ENCODE measurements around the gene TDRD6.
"Not testable (repeated sequence)": the region's sequence is repeated elsewhere in the genome, so short reads cannot be mapped to it uniquely, and the experiment has no call there.

TDRD6 gene, protein sequence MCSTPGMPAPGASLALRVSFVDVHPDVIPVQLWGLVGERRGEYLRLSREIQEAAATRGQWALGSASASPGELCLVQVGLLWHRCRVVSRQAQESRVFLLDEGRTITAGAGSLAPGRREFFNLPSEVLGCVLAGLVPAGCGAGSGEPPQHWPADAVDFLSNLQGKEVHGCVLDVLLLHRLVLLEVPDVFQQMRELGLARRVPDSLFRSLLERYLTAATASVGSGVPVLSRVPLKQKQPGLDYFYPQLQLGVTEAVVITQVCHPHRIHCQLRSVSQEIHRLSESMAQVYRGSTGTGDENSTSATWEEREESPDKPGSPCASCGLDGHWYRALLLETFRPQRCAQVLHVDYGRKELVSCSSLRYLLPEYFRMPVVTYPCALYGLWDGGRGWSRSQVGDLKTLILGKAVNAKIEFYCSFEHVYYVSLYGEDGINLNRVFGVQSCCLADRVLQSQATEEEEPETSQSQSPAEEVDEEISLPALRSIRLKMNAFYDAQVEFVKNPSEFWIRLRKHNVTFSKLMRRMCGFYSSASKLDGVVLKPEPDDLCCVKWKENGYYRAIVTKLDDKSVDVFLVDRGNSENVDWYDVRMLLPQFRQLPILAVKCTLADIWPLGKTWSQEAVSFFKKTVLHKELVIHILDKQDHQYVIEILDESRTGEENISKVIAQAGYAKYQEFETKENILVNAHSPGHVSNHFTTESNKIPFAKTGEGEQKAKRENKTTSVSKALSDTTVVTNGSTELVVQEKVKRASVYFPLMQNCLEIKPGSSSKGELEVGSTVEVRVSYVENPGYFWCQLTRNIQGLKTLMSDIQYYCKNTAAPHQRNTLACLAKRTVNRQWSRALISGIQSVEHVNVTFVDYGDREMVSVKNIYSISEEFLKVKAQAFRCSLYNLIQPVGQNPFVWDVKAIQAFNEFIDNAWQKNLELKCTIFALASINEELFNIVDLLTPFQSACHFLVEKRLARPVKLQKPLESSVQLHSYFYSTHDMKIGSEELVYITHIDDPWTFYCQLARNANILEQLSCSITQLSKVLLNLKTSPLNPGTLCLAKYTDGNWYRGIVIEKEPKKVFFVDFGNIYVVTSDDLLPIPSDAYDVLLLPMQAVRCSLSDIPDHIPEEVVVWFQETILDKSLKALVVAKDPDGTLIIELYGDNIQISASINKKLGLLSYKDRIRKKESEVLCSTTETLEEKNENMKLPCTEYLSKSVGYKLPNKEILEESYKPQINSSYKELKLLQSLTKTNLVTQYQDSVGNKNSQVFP (N-terminal part only)

DNA sequence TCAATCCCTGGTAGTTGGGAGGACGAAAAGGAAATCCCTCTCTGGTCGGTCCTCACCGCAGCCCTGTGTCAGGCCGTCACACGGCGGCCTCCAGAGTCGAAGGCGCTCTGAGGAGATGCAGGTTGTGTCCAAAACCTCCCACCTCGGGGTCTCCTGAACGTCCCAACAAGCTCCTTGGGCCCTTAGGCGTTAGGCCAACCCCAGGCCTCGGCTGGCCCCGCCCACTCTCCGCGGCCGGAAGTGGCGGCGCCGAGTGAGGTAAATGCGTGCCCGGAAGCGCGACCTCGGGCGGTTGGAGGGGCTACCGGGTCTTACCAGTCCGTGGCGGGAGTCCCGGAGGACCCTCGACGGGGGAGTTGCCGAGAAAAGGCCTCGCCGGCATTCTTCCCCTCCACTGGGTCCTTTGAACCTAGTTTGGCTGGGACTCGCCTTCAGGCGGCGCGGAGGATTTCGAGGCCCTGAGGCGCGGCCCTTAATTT lies at the start of gene TDRD6:
Gene TDRD6 (plus strand): TSS at position 267 of the 479 bp plus-strand sequence. CDS start 244 bp downstream, outside the sequence.
- no peak for DNase-seq

DNA sequence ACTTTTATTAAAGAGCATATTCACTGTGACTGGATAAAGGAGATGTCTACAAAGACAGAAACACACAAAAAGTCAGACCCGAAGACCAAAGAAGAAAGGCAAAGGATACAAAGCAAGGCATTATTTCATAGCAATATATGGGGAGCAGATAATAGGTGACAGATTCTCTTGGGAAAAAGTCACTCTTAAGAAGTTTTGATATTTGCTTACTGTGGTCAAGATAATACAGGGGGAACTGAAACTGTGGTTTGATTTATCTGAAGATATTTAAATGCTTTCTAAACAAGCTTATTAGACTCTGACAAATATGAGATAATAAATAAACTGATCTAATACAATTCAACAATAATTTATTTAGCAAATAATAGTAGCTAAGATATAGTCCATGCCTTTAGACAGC lies 49.8 kb upstream of the TDRD6 start:
- DNase-seq = no peak

DNA sequence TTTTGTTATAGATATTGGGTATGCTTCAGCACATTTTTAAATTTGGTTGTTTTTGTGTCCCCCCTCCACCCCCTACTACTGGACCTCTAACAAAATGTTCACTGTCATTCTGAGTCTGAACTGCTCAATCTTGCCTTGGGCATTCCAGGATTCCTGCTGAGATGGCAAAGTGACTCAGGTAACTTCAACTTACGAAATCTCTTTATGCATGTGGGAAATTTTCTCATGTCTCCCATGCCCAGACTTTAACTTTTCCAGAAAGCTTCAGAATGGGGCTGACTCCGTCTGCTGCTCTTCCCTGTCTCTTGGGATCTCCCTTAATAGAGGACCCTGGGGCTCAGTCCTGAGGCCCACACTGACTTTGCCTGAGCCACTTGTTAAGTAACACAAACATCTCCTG lies 49.0 kb upstream of the TDRD6 start:
- DNase-seq = no peak

DNA sequence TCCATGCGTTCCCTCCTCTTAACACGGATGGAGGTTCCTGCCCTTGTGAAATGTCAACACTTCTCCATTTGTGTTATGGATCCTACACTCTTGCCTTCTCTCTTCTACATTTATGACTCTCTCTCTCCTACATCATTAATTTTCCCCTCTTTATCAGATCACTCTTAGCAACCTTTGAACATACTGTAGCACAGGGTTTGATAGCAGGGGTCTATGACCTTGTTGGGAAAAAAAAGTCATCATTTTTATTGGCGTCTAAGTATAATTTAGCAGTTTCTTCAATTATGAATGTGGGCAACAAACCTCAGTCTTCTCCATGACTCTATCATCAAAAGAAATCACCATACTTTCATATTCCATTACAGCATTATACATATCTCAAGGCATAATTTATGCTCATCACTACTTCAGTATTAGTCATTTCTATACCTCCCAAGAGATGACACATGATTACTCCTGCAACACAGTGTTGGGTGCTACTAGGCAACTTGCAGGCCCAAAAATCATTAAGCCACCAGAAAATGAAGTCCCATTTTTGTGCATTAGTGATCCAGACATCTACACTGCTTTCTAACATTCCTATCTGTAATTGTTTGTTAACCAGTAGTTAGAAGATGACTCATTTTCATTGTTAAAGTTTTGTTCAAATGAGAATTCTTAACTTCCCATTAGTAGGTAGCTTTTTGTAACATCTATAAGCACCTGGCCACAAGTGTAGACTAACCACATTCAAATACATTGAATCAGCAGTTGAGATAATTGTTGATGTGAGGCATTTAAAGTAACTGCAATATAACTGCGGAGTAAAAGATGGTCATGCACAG lies 44.5 kb upstream of the TDRD6 start:
- no peak for DNase-seq

DNA sequence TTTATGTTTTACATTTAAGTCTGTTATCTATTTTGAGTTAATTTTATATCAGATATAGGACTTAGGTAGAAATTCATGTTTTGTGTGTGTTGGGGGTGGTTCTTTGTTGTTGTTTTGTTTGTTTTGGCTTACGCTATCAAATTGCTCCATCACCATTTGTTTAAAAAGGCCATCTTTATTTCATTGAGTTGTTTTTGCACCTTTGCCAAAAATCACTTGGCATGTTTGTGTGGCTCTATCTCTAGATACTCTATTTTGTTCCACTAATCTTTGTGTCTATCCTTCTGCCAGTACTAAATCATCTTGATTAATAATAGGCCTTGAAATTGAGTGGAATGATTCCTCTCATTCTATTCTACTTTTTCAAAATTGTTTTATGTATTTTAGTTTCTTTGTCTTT lies 42.4 kb upstream of the TDRD6 start:
- DNase-seq = no peak

GRCh38 chr6:46648108-46648507 lies 39.6 kb upstream of the TDRD6 start:
- DNase-seq = not testable (repeated sequence)

DNA sequence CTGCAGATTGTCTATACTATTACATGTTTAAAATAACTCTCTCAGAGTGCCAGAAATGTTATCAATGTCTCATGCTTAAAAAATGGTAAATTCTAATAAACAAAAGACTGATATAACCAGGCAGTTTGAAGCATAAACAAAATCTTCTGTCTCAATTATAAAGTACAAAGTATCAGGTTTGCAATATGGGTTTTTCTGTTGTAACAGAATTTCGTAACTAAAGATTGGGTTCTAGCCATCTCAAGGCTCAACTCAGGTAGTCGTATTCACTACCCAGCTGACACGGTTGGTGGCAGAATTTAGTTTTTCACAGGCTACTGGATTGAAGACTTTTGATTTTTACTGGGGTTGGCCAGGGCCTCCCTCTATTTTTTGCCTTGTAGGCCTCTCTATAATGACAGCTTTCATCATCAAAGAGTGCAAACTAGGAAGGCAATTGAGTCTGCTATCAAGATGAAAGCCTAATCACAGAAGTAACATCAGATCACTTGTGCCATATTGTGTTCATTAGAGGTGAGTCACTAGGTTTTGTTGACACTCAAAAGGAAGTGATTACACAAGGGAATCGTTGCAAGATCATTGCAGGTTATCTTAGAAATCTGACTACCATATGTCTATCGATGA lies 38.7 kb upstream of the TDRD6 start:
- DNase-seq = no peak

GRCh38 chr6:46651006-46651405 lies 36.7 kb upstream of the TDRD6 start:
- DNase-seq = no peak

- DNase-seq = no peak
These were observed 35.9 kb upstream of the TDRD6 start for GRCh38 chr6:46651816-46652215.

DNA sequence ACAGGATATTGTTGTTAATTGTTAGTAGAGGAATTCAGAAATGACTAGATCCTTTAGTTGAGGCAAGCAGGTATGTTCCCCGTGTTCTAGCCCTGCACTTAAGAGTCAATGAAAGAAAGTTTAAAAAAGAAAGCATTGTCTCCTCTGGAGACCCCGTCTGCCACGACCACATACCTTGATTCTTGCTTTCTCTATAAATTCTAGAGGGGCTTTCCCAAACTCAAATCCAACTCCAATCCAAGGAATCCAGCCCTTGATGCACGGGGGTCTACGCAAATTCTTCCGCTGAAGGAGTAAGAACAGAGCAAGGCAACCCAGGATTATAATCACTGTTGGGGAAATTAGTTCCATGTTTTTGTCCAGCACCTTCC lies 35.5 kb upstream of the TDRD6 start:
- DNase-seq = no peak

DNA sequence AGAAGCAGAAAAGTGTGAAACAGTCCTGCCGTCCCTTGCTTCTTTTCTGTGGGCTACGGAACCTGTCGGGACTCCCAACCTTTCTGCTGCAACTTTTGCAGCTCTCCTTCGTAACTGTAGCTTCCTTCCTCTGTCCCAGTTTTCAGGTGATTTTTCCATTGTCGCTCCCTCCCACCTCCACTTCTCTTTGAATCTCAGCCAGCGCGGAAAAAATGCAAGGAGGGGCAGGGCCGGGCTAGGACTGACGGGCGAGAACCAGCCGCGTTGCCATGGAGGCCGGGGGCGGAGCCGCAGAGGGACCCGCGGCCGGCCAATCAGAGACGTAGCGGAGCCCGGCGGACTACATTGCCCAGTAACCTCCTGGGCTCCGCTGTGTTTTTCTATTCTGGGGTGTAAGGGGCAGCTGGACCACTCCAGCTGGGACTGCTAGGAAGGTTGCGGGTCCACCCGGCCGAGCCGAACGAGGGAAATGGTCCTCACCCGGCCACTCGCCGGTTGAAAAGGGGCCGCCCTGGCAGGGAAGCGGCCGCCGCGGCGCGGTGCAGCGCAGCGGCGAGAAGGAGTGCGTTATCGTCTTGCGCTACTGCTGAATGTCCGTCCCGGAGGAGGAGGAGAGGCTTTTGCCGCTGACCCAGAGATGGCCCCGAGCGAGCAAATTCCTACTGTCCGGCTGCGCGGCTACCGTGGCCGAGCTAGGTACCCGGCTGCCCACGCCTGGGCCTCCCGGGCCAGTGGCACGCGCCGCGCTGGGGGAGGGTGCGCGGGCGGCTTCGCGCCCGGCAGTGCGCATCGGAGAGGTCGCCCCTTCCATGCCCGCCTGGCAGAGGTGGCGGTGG lies 34.9 kb upstream of the TDRD6 start, which contains the start of the genes CYP39A1 and SLC25A27:
Gene CYP39A1 (minus strand): TSS at position 216 of the 836 bp plus-strand sequence. CDS start 236 bp downstream, outside the sequence.
Gene SLC25A27 (plus strand): TSS at position 373 of the 836 bp plus-strand sequence. CDS start 218 bp downstream, at position 591.
- peak; percentile 69 for DNase-seq

GRCh38 chr6:46653439-46654195 lies 34.1 kb upstream of the TDRD6 start:
- DNase-seq = no peak

DNA sequence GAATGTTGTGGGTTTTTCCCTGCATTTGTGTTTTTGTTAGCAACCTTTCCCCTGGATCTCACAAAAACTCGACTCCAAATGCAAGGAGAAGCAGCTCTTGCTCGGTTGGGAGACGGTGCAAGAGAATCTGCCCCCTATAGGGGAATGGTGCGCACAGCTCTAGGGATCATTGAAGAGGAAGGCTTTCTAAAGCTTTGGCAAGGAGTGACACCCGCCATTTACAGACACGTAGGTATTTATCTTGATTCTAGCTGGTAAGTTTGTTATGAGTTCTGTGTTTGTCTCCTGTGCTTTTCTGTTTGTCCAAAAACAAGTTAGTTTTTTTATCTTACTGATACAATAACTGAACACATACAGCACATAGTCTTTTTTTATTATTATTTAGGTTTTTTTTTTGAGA lies 31.9 kb upstream of the TDRD6 start:
- DNase-seq = no peak

- DNase-seq = no peak
These were observed 30.0 kb upstream of the TDRD6 start for GRCh38 chr6:46657642-46658041.

- DNase-seq = no peak
These were observed 26.2 kb upstream of the TDRD6 start for GRCh38 chr6:46661483-46661882.

DNA sequence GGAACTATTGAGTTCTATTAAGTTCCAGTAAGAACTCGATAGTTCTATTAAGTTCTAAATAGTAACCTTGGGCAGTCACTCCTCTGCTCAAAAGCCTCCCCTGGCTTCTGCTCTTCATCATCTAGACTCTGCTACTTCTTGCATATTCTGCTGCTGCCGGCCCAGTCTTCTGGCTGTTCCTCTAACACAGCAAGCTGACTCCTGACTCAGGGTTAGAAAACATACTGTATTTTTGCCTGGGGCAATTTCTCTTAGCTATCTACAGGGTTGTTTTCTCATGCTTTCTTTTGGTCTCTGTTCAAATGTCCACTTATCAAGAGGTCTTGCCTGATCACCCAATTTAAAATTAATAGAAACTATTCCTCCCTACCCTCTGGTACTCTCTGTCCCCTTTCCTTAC lies 20.3 kb upstream of the TDRD6 start:
- no peak for DNase-seq

DNA sequence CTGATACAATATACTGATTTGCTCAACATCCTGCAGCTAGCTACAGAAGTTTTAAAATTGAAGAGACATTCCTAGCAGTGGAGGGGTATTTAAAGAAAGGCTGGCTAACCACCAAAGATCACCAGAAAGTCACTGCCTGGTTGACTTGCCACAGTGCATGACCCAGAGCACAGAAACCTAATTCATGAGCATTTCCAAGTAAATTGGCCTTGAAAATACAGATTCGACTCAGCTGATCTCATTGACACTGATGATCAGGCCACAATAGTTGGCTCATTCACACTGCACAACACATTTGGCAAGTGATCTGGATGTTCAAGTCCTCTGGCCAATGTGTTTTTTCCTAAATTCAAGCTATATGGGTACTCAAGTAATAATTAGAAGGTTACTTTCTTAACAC lies 13.3 kb upstream of the TDRD6 start:
- no peak for DNase-seq

GRCh38 chr6:46676604-46677313 lies 10.9 kb upstream of the TDRD6 start:
- DNase-seq = no peak

GRCh38 chr6:46677314-46677654 lies 10.4 kb upstream of the TDRD6 start:
- DNase-seq = no peak
